ENCODE measurements around the gene REPS1.

Gene REPS1

DNA sequence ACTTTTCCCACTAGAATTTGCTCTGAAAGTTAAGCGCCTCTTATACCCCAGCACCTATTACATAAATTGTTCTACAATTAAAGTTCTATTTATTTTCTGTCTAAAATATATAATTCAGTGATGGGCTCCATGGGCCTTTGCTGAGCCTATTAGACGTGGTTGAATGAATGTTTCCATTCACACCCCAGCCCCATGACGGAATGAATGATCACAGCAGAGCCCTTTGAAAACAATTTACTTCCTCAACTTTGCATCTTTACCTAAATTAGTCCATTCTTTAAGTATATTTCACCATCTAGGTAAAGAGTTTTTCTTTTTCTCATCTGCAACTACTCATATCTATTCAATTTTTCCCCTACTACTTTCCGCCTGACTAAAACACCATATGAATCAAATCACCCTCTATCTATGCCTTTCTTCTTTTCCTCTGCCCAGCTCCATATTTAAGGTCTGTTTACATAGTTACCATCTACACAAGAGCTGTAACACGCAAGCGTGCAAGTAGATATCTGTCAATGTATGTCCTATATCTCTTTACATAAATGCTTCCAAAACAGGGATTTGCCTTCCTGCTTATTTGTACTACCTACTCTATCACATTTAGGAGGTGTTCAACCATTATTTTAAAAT, 122.5 kb downstream of the REPS1 start:
- ChIA-PET POLR2A (no interaction called here), CTCF (no interaction called here)

DNA sequence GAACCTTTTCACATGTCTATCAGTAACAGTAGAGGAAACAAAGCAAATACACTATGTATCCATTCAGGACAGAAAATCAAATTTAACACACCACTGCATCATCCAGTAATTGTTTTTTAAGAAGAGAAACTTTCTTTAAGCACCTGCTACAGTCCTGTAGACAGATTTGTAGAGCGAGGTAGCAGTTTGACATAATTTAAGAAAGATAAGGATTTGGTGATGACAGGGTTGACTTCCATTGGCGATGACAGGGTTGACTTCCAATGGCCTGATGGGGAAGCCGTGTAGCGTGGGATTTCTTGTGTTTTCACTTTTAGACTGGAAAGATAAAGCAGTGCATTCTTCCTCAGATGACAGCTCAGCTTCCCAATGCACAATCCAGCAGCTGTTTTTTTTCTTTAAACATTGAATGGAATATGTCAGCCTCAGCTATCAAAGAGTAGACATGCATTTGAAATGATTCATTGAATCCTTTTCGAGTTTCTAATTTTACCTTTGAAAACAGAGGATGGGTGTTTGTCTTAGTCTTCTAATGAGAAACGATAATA, 123.6 kb downstream of the REPS1 start:
- CTCF ChIA-PET, result no interaction called here
- POLR2A ChIA-PET, result no interaction called here

More for the DNA sequence above, 122.5 kb downstream of the REPS1 start:
- 100% methylated on average over 5 of the region's 6 CpGs for WGBS (ENCODE audit: insufficient coverage)
- H3K27ac ChIP-seq (ENCODE audit: insufficient read depth in 1 of 2, low read depth in 1 of 2, low read length in 2 of 2, poor library complexity in 1 of 2, severe bottlenecking in 2 of 2), result no peak overlapping the region
- H3K36me3 ChIP-seq (ENCODE audit: control insufficient read depth in 4 of 4, insufficient read depth in 4 of 4, low read length in 3 of 4), result no peaks in the 10 kb centered on the region
- DNase-seq, result no peak
- no peaks in the 10 kb centered on the region for H3K4me1 ChIP-seq (ENCODE audit: control extremely low read depth in 1 of 4, control insufficient read depth in 4 of 4, insufficient read depth in 4 of 4, low read length in 3 of 4)
- H3K9me3 ChIP-seq (ENCODE audit: control extremely low read depth in 1 of 5, control insufficient read depth in 4 of 5, insufficient read depth in 2 of 5, low read depth in 1 of 5, low read length in 4 of 5), result no peaks in the 10 kb centered on the region
- no peaks in the 10 kb centered on the region for H3K27me3 ChIP-seq (replicated peaks in 2 of 5; ENCODE audit: control insufficient read depth in 4 of 5, insufficient read depth in 5 of 5, low read length in 4 of 5)
- H3K4me3 ChIP-seq (ENCODE audit: control insufficient read depth in 1 of 7, extremely low read depth in 1 of 7, insufficient read depth in 4 of 7, low read depth in 2 of 7, low read length in 6 of 7), result no peak overlapping the region

DNA sequence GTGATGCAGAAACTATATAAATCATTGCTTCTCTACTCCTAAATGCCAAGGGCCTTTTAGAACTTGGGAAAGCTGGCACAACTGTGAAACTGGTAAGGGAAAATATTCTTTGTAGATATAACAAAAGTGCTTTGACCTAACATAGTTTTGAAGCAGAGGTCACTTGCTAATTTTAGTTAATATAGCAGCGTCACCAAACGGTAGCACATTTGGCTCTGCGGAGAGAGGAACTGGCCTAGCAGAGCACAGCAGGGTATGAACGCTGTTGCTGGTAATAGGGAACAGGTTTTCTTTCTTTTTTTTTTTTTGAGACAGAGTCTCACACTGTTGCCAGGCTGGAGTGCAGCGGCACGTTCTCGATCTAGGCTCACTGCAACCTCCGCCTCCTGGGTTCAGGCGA, 124.7 kb downstream of the REPS1 start:
- no peak for DNase-seq
- no peak overlapping the region for H3K4me3 ChIP-seq (ENCODE audit: control insufficient read depth in 1 of 7, extremely low read depth in 1 of 7, insufficient read depth in 4 of 7, low read depth in 2 of 7, low read length in 6 of 7)
- CTCF ChIA-PET, result interaction anchor here (1.4 kb wide), 1 partner anchor 12 kb away, joined by 3 read pairs; no protein-coding TSS in a partner anchor
- no peaks in the 10 kb centered on the region for H3K9me3 ChIP-seq (ENCODE audit: control extremely low read depth in 1 of 5, control insufficient read depth in 4 of 5, insufficient read depth in 2 of 5, low read depth in 1 of 5, low read length in 4 of 5)
- 64% methylated on average over 5 of the region's 9 CpGs for WGBS (ENCODE audit: insufficient coverage)
- no peaks in the 10 kb centered on the region for H3K4me1 ChIP-seq (ENCODE audit: control extremely low read depth in 1 of 4, control insufficient read depth in 4 of 4, insufficient read depth in 4 of 4, low read length in 3 of 4)
- no peaks in the 10 kb centered on the region for H3K36me3 ChIP-seq (ENCODE audit: control insufficient read depth in 4 of 4, insufficient read depth in 4 of 4, low read length in 3 of 4)
- POLR2A ChIA-PET, result no interaction called here
- H3K27ac ChIP-seq (ENCODE audit: insufficient read depth in 1 of 2, low read depth in 1 of 2, low read length in 2 of 2, poor library complexity in 1 of 2, severe bottlenecking in 2 of 2), result no peak overlapping the region
- H3K27me3 ChIP-seq (replicated peaks in 2 of 5; ENCODE audit: control insufficient read depth in 4 of 5, insufficient read depth in 5 of 5, low read length in 4 of 5), result no peaks in the 10 kb centered on the region

More for the DNA sequence above, 123.6 kb downstream of the REPS1 start:
- no peak overlapping the region for H3K4me3 ChIP-seq (ENCODE audit: control insufficient read depth in 1 of 7, extremely low read depth in 1 of 7, insufficient read depth in 4 of 7, low read depth in 2 of 7, low read length in 6 of 7)
- H3K27me3 ChIP-seq (replicated peaks in 2 of 5; ENCODE audit: control insufficient read depth in 4 of 5, insufficient read depth in 5 of 5, low read length in 4 of 5), result no peaks in the 10 kb centered on the region
- H3K27ac ChIP-seq (ENCODE audit: insufficient read depth in 1 of 2, low read depth in 1 of 2, low read length in 2 of 2, poor library complexity in 1 of 2, severe bottlenecking in 2 of 2), result no peak overlapping the region
- DNase-seq, result no peak
- no peaks in the 10 kb centered on the region for H3K9me3 ChIP-seq (ENCODE audit: control extremely low read depth in 1 of 5, control insufficient read depth in 4 of 5, insufficient read depth in 2 of 5, low read depth in 1 of 5, low read length in 4 of 5)
- 93% methylated on average over 3 of the region's 6 CpGs for WGBS (ENCODE audit: insufficient coverage)
- H3K4me1 ChIP-seq (ENCODE audit: control extremely low read depth in 1 of 4, control insufficient read depth in 4 of 4, insufficient read depth in 4 of 4, low read length in 3 of 4), result no peaks in the 10 kb centered on the region
- no peaks in the 10 kb centered on the region for H3K36me3 ChIP-seq (ENCODE audit: control insufficient read depth in 4 of 4, insufficient read depth in 4 of 4, low read length in 3 of 4)

DNA sequence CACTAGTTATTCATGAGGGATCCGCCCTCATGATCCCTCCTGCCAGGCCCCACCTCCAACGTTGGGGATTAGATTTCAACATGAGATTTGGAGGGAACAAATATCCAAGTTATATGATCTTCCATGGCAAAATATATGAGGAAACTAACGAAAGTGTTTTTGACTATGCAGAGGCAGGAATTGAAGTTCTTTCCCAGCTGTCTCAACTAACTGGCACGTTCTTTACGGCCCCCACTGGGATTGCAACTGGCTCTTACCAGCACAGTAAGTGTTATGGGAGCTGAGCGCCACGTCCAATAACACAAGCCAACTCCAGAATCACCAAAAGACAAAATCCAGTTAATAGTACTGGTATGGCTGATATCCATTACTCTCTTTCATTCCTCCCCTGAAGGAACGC, 125.6 kb downstream of the REPS1 start:
- DNase-seq, result no peak
- Histone ChIP-seq H3K27me3 (replicated peaks in 2 of 5; ENCODE audit: control insufficient read depth in 4 of 5, insufficient read depth in 5 of 5, low read length in 4 of 5) (no peaks in the 10 kb centered on the region), H3K4me1 (ENCODE audit: control extremely low read depth in 1 of 4, control insufficient read depth in 4 of 4, insufficient read depth in 4 of 4, low read length in 3 of 4) (no peaks in the 10 kb centered on the region), H3K27ac (ENCODE audit: insufficient read depth in 1 of 2, low read depth in 1 of 2, low read length in 2 of 2, poor library complexity in 1 of 2, severe bottlenecking in 2 of 2) (no peak overlapping the region), H3K4me3 (ENCODE audit: control insufficient read depth in 1 of 7, extremely low read depth in 1 of 7, insufficient read depth in 4 of 7, low read depth in 2 of 7, low read length in 6 of 7) (no peak overlapping the region), H3K9me3 (ENCODE audit: control extremely low read depth in 1 of 5, control insufficient read depth in 4 of 5, insufficient read depth in 2 of 5, low read depth in 1 of 5, low read length in 4 of 5) (no peaks in the 10 kb centered on the region), H3K36me3 (ENCODE audit: control insufficient read depth in 4 of 4, insufficient read depth in 4 of 4, low read length in 3 of 4) (no peaks in the 10 kb centered on the region)
- ChIA-PET CTCF (interaction anchor here (1.4 kb wide), 1 partner anchor 13 kb away, joined by 3 read pairs; no protein-coding TSS in a partner anchor), POLR2A (no interaction called here)
- WGBS (ENCODE audit: insufficient coverage), result 94% methylated on average over 7 of the region's 8 CpGs

DNA sequence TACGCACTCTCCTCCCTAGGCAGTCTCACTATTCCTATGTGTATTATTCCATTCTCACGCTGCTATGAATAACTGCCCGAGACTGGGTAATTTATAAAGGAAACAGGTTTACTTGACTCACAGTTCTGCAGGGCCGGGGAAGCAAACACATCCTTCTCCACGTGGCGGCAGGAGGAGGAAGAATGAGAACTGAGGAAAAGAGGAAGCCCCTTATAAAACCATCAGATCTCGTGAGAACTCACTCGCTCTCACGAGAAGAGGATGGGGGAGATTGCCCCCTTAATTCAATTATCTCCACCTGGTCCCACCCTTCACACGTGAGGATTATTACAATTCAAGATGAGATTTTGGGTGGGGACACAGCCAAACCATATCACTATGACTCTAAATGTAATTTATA, 130.3 kb downstream of the REPS1 start:
- no peaks in the 10 kb centered on the region for H3K4me1 ChIP-seq (ENCODE audit: control extremely low read depth in 1 of 4, control insufficient read depth in 4 of 4, insufficient read depth in 4 of 4, low read length in 3 of 4)
- 100% methylated on average over 2 of the region's 10 CpGs for WGBS (ENCODE audit: insufficient coverage)
- H3K4me3 ChIP-seq (ENCODE audit: control insufficient read depth in 1 of 7, extremely low read depth in 1 of 7, insufficient read depth in 4 of 7, low read depth in 2 of 7, low read length in 6 of 7), result no peak overlapping the region
- no peaks in the 10 kb centered on the region for H3K36me3 ChIP-seq (ENCODE audit: control insufficient read depth in 4 of 4, insufficient read depth in 4 of 4, low read length in 3 of 4)
- ChIA-PET POLR2A (no interaction called here), CTCF (no interaction called here)
- peak in 2 of 3 donors; percentile 23 to 46 for DNase-seq
- H3K27me3 ChIP-seq (replicated peaks in 2 of 5; ENCODE audit: control insufficient read depth in 4 of 5, insufficient read depth in 5 of 5, low read length in 4 of 5), result no peaks in the 10 kb centered on the region
- H3K27ac ChIP-seq (ENCODE audit: insufficient read depth in 1 of 2, low read depth in 1 of 2, low read length in 2 of 2, poor library complexity in 1 of 2, severe bottlenecking in 2 of 2), result no peak overlapping the region
- H3K9me3 ChIP-seq (ENCODE audit: control extremely low read depth in 1 of 5, control insufficient read depth in 4 of 5, insufficient read depth in 2 of 5, low read depth in 1 of 5, low read length in 4 of 5), result no peaks in the 10 kb centered on the region

DNA sequence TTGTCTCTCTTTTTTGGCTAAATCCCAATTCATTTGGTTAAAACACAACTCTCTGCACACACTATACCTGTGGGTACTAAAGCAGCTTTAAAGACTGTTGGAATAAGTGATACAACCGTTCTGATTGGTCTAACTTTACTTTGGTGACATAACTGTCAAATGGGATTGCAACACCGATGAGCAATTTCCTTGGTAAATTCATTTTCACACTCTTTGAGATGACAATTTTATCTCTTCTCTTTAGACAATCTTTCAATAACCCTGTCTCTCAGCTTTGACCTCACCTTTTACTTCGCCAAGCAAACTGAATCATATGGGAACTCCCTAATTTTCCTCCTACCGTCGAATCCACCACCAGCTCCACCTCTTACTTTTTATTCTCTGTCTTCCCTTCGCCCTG, 131.4 kb downstream of the REPS1 start:
- DNase-seq, result no peak
- CTCF ChIA-PET, result no interaction called here
- POLR2A ChIA-PET, result no interaction called here
- Histone ChIP-seq H3K4me3 (ENCODE audit: control insufficient read depth in 1 of 7, extremely low read depth in 1 of 7, insufficient read depth in 4 of 7, low read depth in 2 of 7, low read length in 6 of 7) (no peak overlapping the region), H3K9me3 (ENCODE audit: control extremely low read depth in 1 of 5, control insufficient read depth in 4 of 5, insufficient read depth in 2 of 5, low read depth in 1 of 5, low read length in 4 of 5) (no peaks in the 10 kb centered on the region), H3K4me1 (ENCODE audit: control extremely low read depth in 1 of 4, control insufficient read depth in 4 of 4, insufficient read depth in 4 of 4, low read length in 3 of 4) (no peaks in the 10 kb centered on the region), H3K27ac (ENCODE audit: insufficient read depth in 1 of 2, low read depth in 1 of 2, low read length in 2 of 2, poor library complexity in 1 of 2, severe bottlenecking in 2 of 2) (no peak overlapping the region), H3K27me3 (replicated peaks in 2 of 5; ENCODE audit: control insufficient read depth in 4 of 5, insufficient read depth in 5 of 5, low read length in 4 of 5) (no peaks in the 10 kb centered on the region), H3K36me3 (ENCODE audit: control insufficient read depth in 4 of 4, insufficient read depth in 4 of 4, low read length in 3 of 4) (no peaks in the 10 kb centered on the region)
- WGBS (ENCODE audit: insufficient coverage), result 95% methylated on average over 6 of the region's 6 CpGs

Data from common myeloid progenitor, CD34-positive (primary cell).